Testis (tissue), 3 donors: ENCODE data around the gene SNAPC2. TPM values are rescaled to one million over a fixed set of nuclear protein-coding genes. Genes with fewer than 3 reads are reported as not detected.

Experiments used
- DNase-seq: peaks from one replicate; pipeline ENCODE4 v3.0.0-alpha.2; 2019
- H3K27ac ChIP-seq, 2 donors: fragments of 200-600 bp; sonication (generic); one replicate each; pipeline ENCODE4 v1.5.1; 2019
- H3K27me3 ChIP-seq: fragments of 200-600 bp; sonication (generic); one replicate; pipeline ENCODE4 v1.5.1; 2019
- H3K36me3 ChIP-seq: fragments of 200-600 bp; sonication (generic); one replicate; pipeline ENCODE4 v1.5.1; 2017; ENCODE audit warnings: low read depth; ENCODE audit errors: missing control alignments
- H3K4me1 ChIP-seq: fragments of 200-600 bp; sonication (generic); one replicate; pipeline ENCODE4 v1.5.1; 2019
- H3K4me3 ChIP-seq, 2 donors: fragments of 200-600 bp; sonication (generic); one replicate each; pipeline ENCODE4 v1.5.1; 2017 to 2019
- H3K9me3 ChIP-seq: fragments of 200-600 bp; sonication (generic); one replicate; pipeline ENCODE4 v1.5.1; 2017
- POLR2A ChIP-seq: fragments of 450-650 bp; IDR thresholded peaks from one replicate; pipeline ENCODE4 v1.6.1; 2017; ENCODE audit warnings: antibody characterized with exemption, mild to moderate bottlenecking, moderate library complexity
- WGBS, 2 donors: methylation state at CpG; one replicate each; pipeline ENCODE4 v1.1.5; 2018; 5-methylcytosine and 5-hydroxymethylcytosine counted together
- intact Hi-C: fragments of 100-400 bp; cut with DNase I; formaldehyde crosslinking; loops from one replicate; pipeline ENCODE4 v1.15.1; 2023; ENCODE audit warnings: low total_unique reads
- polyA plus RNA-seq: library from polyadenylated mRNA; stranded (reverse); fragments of 350-450 nt; fragmentation: Illumina TruSeq; extraction: RNeasy Lipid Tissue Mini Kit (QIAGEN cat#74804); gene quantifications from one replicate; pipeline ENCODE4 v1.2.3, GENCODE V29; 2014; ENCODE audit warnings: low read depth, low replicate concordance; ENCODE audit not compliant: insufficient read depth
- total RNA-seq, 2 donors: library from RNA; depleted of rRNA; stranded (reverse); fragments of >200 nt; gene quantifications; one replicate each; pipeline ENCODE4 v1.2.3, GENCODE V29; 2016
- TF ChIP-seq, protein P1 (sequence below), 3 experiments: fragments of 450-650 bp in 2 of 3; fragments of 200-600 bp in 1 of 3; sonication (generic) in 1 of 3; IDR thresholded peaks; one replicate each; pipeline ENCODE4 v1.5.1; 2016 to 2019; ENCODE audit warnings: antibody characterized with exemption in 3 of 3, mild to moderate bottlenecking in 2 of 3, moderate library complexity in 1 of 3

SNAPC2 gene
- total and polyA plus RNA-seq, 3 donors from 2014 or later: 51.9 to 88.6 (median 72.5) TPM

DNA sequence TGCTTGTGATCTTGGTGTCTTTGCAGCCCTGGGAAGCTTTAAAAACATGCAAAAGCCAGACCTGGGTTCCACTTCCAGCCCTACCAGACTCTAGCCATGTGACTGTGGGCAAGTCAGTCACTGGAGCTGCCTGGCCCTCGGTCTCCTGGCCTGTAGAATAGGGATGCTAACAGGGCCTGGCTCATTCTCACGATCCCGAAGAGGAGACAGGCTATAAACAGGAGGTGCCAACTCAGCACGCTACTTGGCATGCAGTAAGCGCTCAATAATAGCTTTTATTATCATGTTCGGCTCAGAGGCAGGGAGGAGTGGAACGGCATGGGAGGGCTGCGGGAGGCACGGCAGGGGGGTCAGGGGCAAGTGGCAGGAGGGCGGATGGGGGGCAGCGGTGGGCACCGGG, 4.1 kb downstream of the SNAPC2 start:
- Histone ChIP-seq H3K4me3 (no peak overlapping the region), H3K4me1 (peaks cover 61% of the 10 kb centered on the region), H3K9me3 (no peaks in the 10 kb centered on the region), H3K27ac (peak overlapping the region in 1 of 2 donors; percentile 11), H3K27me3 (no peaks in the 10 kb centered on the region), H3K36me3 (no peaks in the 10 kb centered on the region)
- intact Hi-C loops: no loop called here
- TF ChIP-seq POLR2A: no peak
- TF ChIP-seq, protein P1, sequence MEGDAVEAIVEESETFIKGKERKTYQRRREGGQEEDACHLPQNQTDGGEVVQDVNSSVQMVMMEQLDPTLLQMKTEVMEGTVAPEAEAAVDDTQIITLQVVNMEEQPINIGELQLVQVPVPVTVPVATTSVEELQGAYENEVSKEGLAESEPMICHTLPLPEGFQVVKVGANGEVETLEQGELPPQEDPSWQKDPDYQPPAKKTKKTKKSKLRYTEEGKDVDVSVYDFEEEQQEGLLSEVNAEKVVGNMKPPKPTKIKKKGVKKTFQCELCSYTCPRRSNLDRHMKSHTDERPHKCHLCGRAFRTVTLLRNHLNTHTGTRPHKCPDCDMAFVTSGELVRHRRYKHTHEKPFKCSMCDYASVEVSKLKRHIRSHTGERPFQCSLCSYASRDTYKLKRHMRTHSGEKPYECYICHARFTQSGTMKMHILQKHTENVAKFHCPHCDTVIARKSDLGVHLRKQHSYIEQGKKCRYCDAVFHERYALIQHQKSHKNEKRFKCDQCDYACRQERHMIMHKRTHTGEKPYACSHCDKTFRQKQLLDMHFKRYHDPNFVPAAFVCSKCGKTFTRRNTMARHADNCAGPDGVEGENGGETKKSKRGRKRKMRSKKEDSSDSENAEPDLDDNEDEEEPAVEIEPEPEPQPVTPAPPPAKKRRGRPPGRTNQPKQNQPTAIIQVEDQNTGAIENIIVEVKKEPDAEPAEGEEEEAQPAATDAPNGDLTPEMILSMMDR (IDR thresholded peaks at IDR 0.05): no peak
- DNase-seq: no peak
- WGBS, 2 donors: 59 to 63% methylated on average over 6 to 12 of the region's 12 CpGs

GRCh38 chr19:7924651-7925170, 4.6 kb downstream of the SNAPC2 start:
- intact Hi-C loops: no loop called here
- H3K4me1 ChIP-seq: peaks cover 61% of the 10 kb centered on the region
- no peak for TF ChIP-seq POLR2A
- TF ChIP-seq, protein P1 (IDR thresholded peaks at IDR 0.05): no peak
- no peak for DNase-seq
- H3K9me3 ChIP-seq: no peaks in the 10 kb centered on the region
- peak overlapping the region; percentile 44 to 52 for H3K4me3 ChIP-seq
- no peaks in the 10 kb centered on the region for H3K27me3 ChIP-seq
- H3K36me3 ChIP-seq: no peaks in the 10 kb centered on the region
- WGBS, 2 donors: 36 to 58% methylated on average over 12 to 29 of the region's 34 CpGs
- H3K27ac ChIP-seq: peak overlapping the region in 1 of 2 donors; percentile 11

- peak; percentile 89 for DNase-seq
- 2% methylated on average over 59 of the region's 98 CpGs; no CpG with 5 or more reads in 1 of the 2 donors for WGBS, 2 donors
- intact Hi-C loops: no loop called here
- Histone ChIP-seq H3K9me3 (no peaks in the 10 kb centered on the region), H3K27me3 (no peaks in the 10 kb centered on the region), H3K4me1 (peaks cover 60% of the 10 kb centered on the region), H3K36me3 (no peaks in the 10 kb centered on the region), H3K27ac (no peak overlapping the region), H3K4me3 (peak overlapping the region; percentile 44 to 52)
- no peak for TF ChIP-seq POLR2A
- TF ChIP-seq, protein P1 (IDR thresholded peaks at IDR 0.05): peak; percentile 75 to 82 (median 79)
These were observed 5.2 kb downstream of the SNAPC2 start for GRCh38 chr19:7925171-7925851.

DNA sequence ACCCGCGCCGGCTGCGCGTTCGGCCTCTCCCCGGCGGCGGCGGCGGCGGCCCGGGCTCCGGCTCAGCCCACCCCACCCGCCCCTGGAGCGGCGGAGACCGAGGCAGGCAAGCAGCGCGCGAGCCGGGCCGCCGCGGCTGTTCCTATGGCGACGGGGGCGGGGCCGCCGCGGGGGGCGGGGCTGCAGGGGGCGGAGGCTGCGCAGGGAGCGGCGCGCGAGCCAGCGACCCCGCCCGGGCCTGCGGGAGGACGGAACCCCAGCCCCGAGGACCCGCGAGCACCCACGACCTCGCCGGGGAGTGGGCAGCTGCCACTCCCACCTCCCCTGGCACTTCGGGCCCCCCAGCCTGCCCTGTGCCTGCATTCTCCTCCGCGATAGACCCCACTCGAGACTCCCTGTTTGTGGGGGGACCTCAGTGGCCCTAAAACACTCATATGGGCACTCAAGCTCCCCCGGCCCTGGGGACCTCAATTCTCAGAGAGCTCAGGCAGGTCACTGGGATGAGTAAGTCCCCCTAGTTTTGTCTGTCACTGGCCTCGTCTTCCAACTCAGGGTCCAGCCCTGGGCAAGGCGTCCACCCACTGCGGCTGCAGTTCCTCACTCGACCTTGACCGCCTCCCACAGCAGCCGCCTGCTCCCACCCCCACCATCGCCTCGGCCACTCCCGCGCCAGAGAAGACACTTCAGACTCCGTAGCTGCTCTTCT, 6.0 kb downstream of the SNAPC2 start, which contains the start of gene CTXN1:
CTXN1 (minus strand) TSS at position 115 of the 706 bp plus-strand sequence. CDS start 597 bp downstream, outside the sequence.
- H3K9me3 ChIP-seq: no peaks in the 10 kb centered on the region
- H3K27ac ChIP-seq: peak within 1 kb of the TSS; percentile 0 to 66
- intact Hi-C loops: no loop called here
- no peak for TF ChIP-seq POLR2A
- TF ChIP-seq, protein P1 (IDR thresholded peaks at IDR 0.05): peak in 2 of 3 experiments; percentile 11 to 14
- 2 to 19% methylated on average over 9 to 18 of the region's 65 CpGs for WGBS, 2 donors
- H3K27me3 ChIP-seq: no peaks in the 10 kb centered on the region
- peaks cover 59% of the 10 kb centered on the region for H3K4me1 ChIP-seq
- H3K4me3 ChIP-seq: peak within 1 kb of the TSS; percentile 51 to 52
- DNase-seq: peak; percentile 83
- H3K36me3 ChIP-seq: no peaks in the 10 kb centered on the region
